H1 (cell line): ENCODE data around the gene ACBD4. TPM values are rescaled to one million over a fixed set of nuclear protein-coding genes. Genes with fewer than 3 reads are reported as not detected.

ENCODE experiments used
- CTCF ChIA-PET: fragments of 300-600 bp; sonication (Branson Sonifier 250); formaldehyde crosslinking; loops from one replicate; lab custom pipeline; 2021; ENCODE audit not compliant: partially characterized antibody; lab: Charles Lee
- POLR2A ChIA-PET: fragments of 300-600 bp; sonication (Branson Sonifier 250); formaldehyde crosslinking; loops from one replicate; lab custom pipeline; 2021; ENCODE audit warnings: inconsistent platforms; ENCODE audit not compliant: partially characterized antibody; lab: Charles Lee
- DNase-seq, 2 experiments: peaks; one replicate each; pipeline versions ENCODE4 v3.0.0 to v3.0.0-alpha.2; 2010 to 2022; ENCODE audit warnings: low spot score in 2 of 2, low read depth in 1 of 2, mixed read lengths in 1 of 2
- FAIRE-seq: peaks from 2 replicates; lab custom pipeline; 2011; peaks lifted over from hg19 to GRCh38; lab: Jason Lieb, UNC
- H2AFZ ChIP-seq: 2 replicates; pipeline ENCODE4 v1.8.1; 2012; ENCODE audit warnings: low read length, inconsistent platforms
- H2AK5ac ChIP-seq: 2 replicates; pipeline ENCODE4 v1.6.1; 2013; ENCODE audit warnings: low read depth, low read length
- H2BK120ac ChIP-seq: replicated peaks from 2 replicates; pipeline ENCODE3; 2013; ENCODE audit warnings: low read depth, low read length, inconsistent platforms
- H2BK12ac ChIP-seq: 2 replicates; pipeline ENCODE4 v1.6.1; 2013; ENCODE audit warnings: low read depth, low read length
- H2BK15ac ChIP-seq: 2 replicates; pipeline ENCODE4 v1.6.1; 2013; ENCODE audit warnings: low read length
- H2BK20ac ChIP-seq: 2 replicates; pipeline ENCODE4 v1.6.1; 2013; ENCODE audit warnings: low read length
- H2BK5ac ChIP-seq: 2 replicates; pipeline ENCODE4 v1.6.1; 2013; ENCODE audit warnings: low read depth, low read length
- H3K14ac ChIP-seq: 2 replicates; pipeline ENCODE4 v1.6.1; 2013; ENCODE audit warnings: inconsistent platforms; ENCODE audit not compliant: insufficient read length
- H3K18ac ChIP-seq: 2 replicates; pipeline ENCODE4 v1.6.1; 2013; ENCODE audit warnings: low read length; ENCODE audit errors: extremely low read depth
- H3K23ac ChIP-seq: 2 replicates; pipeline ENCODE4 v1.6.1; 2013; ENCODE audit warnings: inconsistent platforms; ENCODE audit not compliant: insufficient read length
- H3K23me2 ChIP-seq: 2 replicates; pipeline ENCODE4 v1.6.1; 2013; ENCODE audit warnings: low read depth, low read length
- H3K27ac ChIP-seq: 2 replicates; pipeline ENCODE4 v1.6.1; 2011; ENCODE audit warnings: low read depth, low read length, inconsistent platforms
- H3K27me3 ChIP-seq, 4 experiments: replicated peaks in 1 of 4; 1 replicate in 1 of 4; 2 replicates in 3 of 4; pipeline versions ENCODE4 v1.6.1 to v1.8.1; 2011 to 2013; ENCODE audit warnings: low read length in 3 of 4, mild to moderate bottlenecking in 3 of 4, inconsistent platforms in 2 of 4, mixed read lengths in 2 of 4, moderate library complexity in 1 of 4; ENCODE audit not compliant: control insufficient read depth in 3 of 4, insufficient read depth in 3 of 4; ENCODE audit errors: extremely low read depth in 1 of 4
- H3K36me3 ChIP-seq, 4 experiments: 2 replicates each; pipeline versions ENCODE4 v1.6.1 to v1.8.1; 2011 to 2013; ENCODE audit warnings: mild to moderate bottlenecking in 4 of 4, low read length in 3 of 4, moderate library complexity in 2 of 4, control low read depth in 1 of 4, inconsistent platforms in 1 of 4; ENCODE audit not compliant: insufficient read depth in 4 of 4, control insufficient read depth in 2 of 4
- H3K4ac ChIP-seq: replicated peaks from 2 replicates; pipeline ENCODE3; 2013; ENCODE audit warnings: low read length, low read depth, mixed read lengths, inconsistent platforms; ENCODE audit not compliant: insufficient read length
- H3K4me1 ChIP-seq, 4 experiments: replicated peaks in 1 of 4; 1 replicate in 1 of 4; 2 replicates in 3 of 4; pipeline versions ENCODE4 v1.6.1 to v1.8.1; 2011 to 2013; ENCODE audit warnings: low read length in 3 of 4, inconsistent platforms in 2 of 4, mixed read lengths in 1 of 4; ENCODE audit not compliant: insufficient read depth in 4 of 4, control insufficient read depth in 3 of 4
- H3K4me2 ChIP-seq, 2 experiments: 2 replicates each; pipeline versions ENCODE4 v1.6.1 to v1.8.1; 2011 to 2013; ENCODE audit warnings: low read depth in 2 of 2, low read length in 2 of 2, control low read depth in 1 of 2, inconsistent platforms in 1 of 2, mild to moderate bottlenecking in 1 of 2; ENCODE audit not compliant: insufficient read depth in 1 of 2
- H3K4me3 ChIP-seq, 4 experiments: fragments of 200-600, 300-600 bp in 1 of 4; sonication (generic), shearing (Covaris generic), sonication (Bioruptor Twin) in 1 of 4; 2 replicates each; pipeline versions ENCODE4 v1.5.1 to v1.8.1; 2011 to 2016; ENCODE audit warnings: low read length in 4 of 4, low read depth in 3 of 4, control low read depth in 2 of 4, inconsistent platforms in 2 of 4, mild to moderate bottlenecking in 2 of 4, mixed read lengths in 1 of 4, moderate library complexity in 1 of 4; ENCODE audit not compliant: insufficient read depth in 2 of 4; ENCODE audit errors: extremely low read depth in 1 of 4
- H3K56ac ChIP-seq: replicated peaks from 2 replicates; pipeline ENCODE3; 2013; ENCODE audit warnings: low read depth, mild to moderate bottlenecking, mixed read lengths, low read length, inconsistent platforms; ENCODE audit not compliant: insufficient read length
- H3K79me1 ChIP-seq: 2 replicates; pipeline ENCODE4 v1.6.1; 2013; ENCODE audit warnings: low read depth, low read length, control low read depth
- H3K79me2 ChIP-seq, 2 experiments: 2 replicates each; pipeline versions ENCODE4 v1.6.1 to v1.8.1; 2012 to 2013; ENCODE audit warnings: low read length in 2 of 2, mild to moderate bottlenecking in 2 of 2, inconsistent platforms in 1 of 2; ENCODE audit not compliant: insufficient read depth in 2 of 2, control insufficient read depth in 1 of 2
- H3K9ac ChIP-seq, 4 experiments: replicated peaks in 1 of 4; 1 replicate in 1 of 4; 2 replicates in 3 of 4; pipeline versions ENCODE4 v1.6.1 to v1.8.1; 2011 to 2013; ENCODE audit warnings: low read depth in 3 of 4, low read length in 3 of 4, control low read depth in 2 of 4, mild to moderate bottlenecking in 2 of 4, moderate library complexity in 2 of 4, inconsistent platforms in 1 of 4; ENCODE audit errors: extremely low read depth in 1 of 4
- H3K9me3 ChIP-seq, 2 experiments: 2 replicates each; pipeline versions ENCODE4 v1.6.1 to v1.8.1; 2012 to 2013; ENCODE audit warnings: mild to moderate bottlenecking in 2 of 2, moderate library complexity in 2 of 2, control low read depth in 1 of 2, inconsistent platforms in 1 of 2, low read depth in 1 of 2, low read length in 1 of 2, mixed read lengths in 1 of 2; ENCODE audit not compliant: insufficient read depth in 2 of 2
- H4K20me1 ChIP-seq, 2 experiments: replicated peaks in 1 of 2; 2 replicates each; pipeline versions ENCODE3 to v1.8.1; 2011 to 2013; ENCODE audit warnings: inconsistent platforms in 2 of 2, low read length in 2 of 2, mild to moderate bottlenecking in 1 of 2; ENCODE audit not compliant: insufficient read depth in 2 of 2, control insufficient read depth in 1 of 2
- H4K5ac ChIP-seq: 2 replicates; pipeline ENCODE4 v1.6.1; 2013; ENCODE audit warnings: low read length, low read depth, mixed read lengths, inconsistent platforms; ENCODE audit not compliant: insufficient read length
- H4K8ac ChIP-seq: 2 replicates; pipeline ENCODE4 v1.8.0; 2013; ENCODE audit warnings: mild to moderate bottlenecking, moderate library complexity, low read length, inconsistent platforms; ENCODE audit not compliant: insufficient read depth; ENCODE audit errors: extremely low read depth
- H4K91ac ChIP-seq: replicated peaks from 2 replicates; pipeline ENCODE3; 2013; ENCODE audit warnings: low read length, mixed read lengths, inconsistent platforms; ENCODE audit not compliant: insufficient read length
- HDAC2 ChIP-seq, 2 experiments: fragments of 300-600 bp in 1 of 2; sonication (generic) in 1 of 2; IDR thresholded peaks; 2 replicates each; pipeline ENCODE4 v1.6.1; 2011 to 2012; ENCODE audit warnings: low read depth in 2 of 2, low read length in 2 of 2, mild to moderate bottlenecking in 2 of 2, moderate library complexity in 2 of 2, borderline replicate concordance in 1 of 2, inconsistent platforms in 1 of 2
- HDAC6 ChIP-seq: IDR thresholded peaks from one replicate; pipeline ENCODE4 v1.7.1; 2012; ENCODE audit warnings: low read depth, mild to moderate bottlenecking, inconsistent platforms, low read length, moderate library complexity
- SRF ChIP-seq: IDR thresholded peaks from 2 replicates; pipeline ENCODE4 v1.6.1; 2011; ENCODE audit warnings: mild to moderate bottlenecking, low read depth, low read length, moderate library complexity
- WGBS, 2 experiments: shearing (Covaris generic) in 1 of 2; methylation state at CpG; one replicate each; pipeline versions ENCODE4 v1.1.6 to v1.1.7; 2013 to 2015; ENCODE audit warnings: low lambda C conversion rate in 2 of 2, mixed read lengths in 2 of 2, inconsistent platforms in 1 of 2, low coverage in 1 of 2, missing lambda C conversion rate in 1 of 2; ENCODE audit not compliant: insufficient replicate concordance in 2 of 2, insufficient coverage in 1 of 2, insufficient read length in 1 of 2; ENCODE audit errors: extremely low coverage in 1 of 2, missing lambda C conversion rate in 1 of 2; 5-methylcytosine and 5-hydroxymethylcytosine counted together
- polyA plus RNA-seq, 7 experiments: library from polyadenylated mRNA; depleted of rRNA in 3 of 7; stranded (reverse) in 5 of 7; unstranded in 2 of 7; fragments of >200 nt in 5 of 7; fragments of 200-250 nt in 2 of 7; gene quantifications; 1 replicate in 5 of 7; 2 replicates in 1 of 7; 4 replicates in 1 of 7; pipeline versions ENCODE4 v1.2.1 to v1.2.3, GENCODE V29; 2011 to 2013; ENCODE audit warnings: missing spikeins in 2 of 7, mixed read lengths in 2 of 7
- total RNA-seq: library from RNA; stranded (reverse); fragmentation: NEBNext Ultra II Directional; extraction: Animal tissue kit (Norgen Biotek cat#: 25700); gene quantifications from 2 replicates; pipeline ENCODE4 v1.2.1, GENCODE V29; 2021

ACBD4 gene
- total and polyA plus RNA-seq, 2 of the 8 experiments (the other 6 are each of a cell fraction or from before 2014, with no cell fraction given) = 7.3 to 10.7 TPM

GRCh38 chr17:45129426-45129939 is 6.0 kb upstream of the ACBD4 start:
- H2BK15ac ChIP-seq = no peak overlapping the region; the same call in 1 of the 2 replicates
- peaks cover 0 to 20% (median 8%) of the 10 kb centered on the region in 4 experiments; a peak in 5 of 7 replicates for H3K4me1 ChIP-seq
- no peak overlapping the region for H3K9ac ChIP-seq
- DNase-seq = no peak
- no peak for TF ChIP-seq HDAC6
- no peak for TF ChIP-seq SRF
- no peak for TF ChIP-seq HDAC2 (IDR thresholded peaks at IDR 0.05; ENCODE audit: borderline replicate concordance in 1 of 2, low read depth in 2 of 2, low read length in 2 of 2)
- TF ChIP-seq, all 59 proteins: peak for 0
- H2BK20ac ChIP-seq = no peak overlapping the region
- no peak overlapping the region for H3K4ac ChIP-seq
- FAIRE-seq = no peak
- no peaks in the 10 kb centered on the region for H3K36me3 ChIP-seq
- H3K27me3 ChIP-seq = no peaks in the 10 kb centered on the region
- peaks cover 8% of the 10 kb centered on the region; the same call in 1 of the 2 replicates for H3K23me2 ChIP-seq
- CTCF ChIA-PET = interaction anchor here (1.0 to 11.7 kb wide), 8 partner anchors 10 to 107 kb away, joined by 3 to 156 read pairs (median 12); no protein-coding TSS in a partner anchor
- no peak overlapping the region for H3K14ac ChIP-seq
- H3K4me3 ChIP-seq = no peak overlapping the region
- no peak overlapping the region for H2BK120ac ChIP-seq
- no peaks in the 10 kb centered on the region for H3K79me1 ChIP-seq
- no peak overlapping the region for H4K8ac ChIP-seq
- H2BK12ac ChIP-seq = no peak overlapping the region
- no peak overlapping the region for H3K18ac ChIP-seq
- H4K5ac ChIP-seq = no peak overlapping the region
- no peak overlapping the region for H3K27ac ChIP-seq
- no peak overlapping the region for H2AFZ ChIP-seq
- no peak overlapping the region for H2AK5ac ChIP-seq
- no peak overlapping the region for H3K56ac ChIP-seq
- H3K9me3 ChIP-seq = no peaks in the 10 kb centered on the region
- peaks cover 5 to 13% of the 10 kb centered on the region in 2 experiments for H4K20me1 ChIP-seq
- 89% methylated on average over 10 of the region's 10 CpGs; no CpG with 5 or more reads in 1 of the 2 experiments for whole genome bisulfite sequencing, 2 experiments
- no peak overlapping the region for H3K23ac ChIP-seq
- no peak overlapping the region for H2BK5ac ChIP-seq
- POLR2A ChIA-PET = interaction anchor here (1.1 to 15.8 kb wide), 6 partner anchors 10 to 32 kb away, joined by 3 to 185 read pairs (median 5); partner anchors contain the start of genes HEXIM1 and HEXIM2
- H3K4me2 ChIP-seq = no peak overlapping the region
- no peaks in the 10 kb centered on the region for H3K79me2 ChIP-seq
- H4K91ac ChIP-seq = peak overlapping the region; percentile 44
